Stimulated activated CD4-positive, alpha-beta T cell treated with anti-CD3 and anti-CD28 coated beads, Interleukin-4, amount 100 ng/mL, for 4 hours (primary cell): ENCODE measurements around the gene UGT2B28.
"Not testable (repeated sequence)": the region's sequence is repeated elsewhere in the genome, so short reads cannot be mapped to it uniquely, and the experiment has no call there.

Experiments
- DNase-seq, 2 experiments: peaks; one replicate each; pipeline ENCODE4 v3.0.0-alpha.2; 2020

Gene UGT2B28

GRCh38 chr4:69343558-69344420, 63.5 kb downstream of the UGT2B28 start:
- DNase-seq: not testable (repeated sequence)
